ENCODE data around the gene ELL2.

- TF ChIP-seq CTCF (IDR thresholded peaks at IDR 0.05) (no peak), POLR2A (IDR thresholded peaks at IDR 0.05) (no peak)
Observed at GRCh38 chr5:95915999-95916686, 45.5 kb downstream of the ELL2 start.
